GM19324 (cell line): Measurements from ENCODE around the gene SLC25A17.
"Not testable (repeated sequence)": the region's sequence is repeated elsewhere in the genome, so short reads cannot be mapped to it uniquely, and the experiment has no call there.

Experiments
- ATAC-seq: cut with Tn5 transposase; IDR thresholded peaks from one replicate; pipeline ENCODE4 v1.9.1; 2021; ENCODE audit warnings: mild to moderate bottlenecking, moderate library complexity; ENCODE audit not compliant: unreplicated experiment, low FRiP score

SLC25A17 gene

DNA sequence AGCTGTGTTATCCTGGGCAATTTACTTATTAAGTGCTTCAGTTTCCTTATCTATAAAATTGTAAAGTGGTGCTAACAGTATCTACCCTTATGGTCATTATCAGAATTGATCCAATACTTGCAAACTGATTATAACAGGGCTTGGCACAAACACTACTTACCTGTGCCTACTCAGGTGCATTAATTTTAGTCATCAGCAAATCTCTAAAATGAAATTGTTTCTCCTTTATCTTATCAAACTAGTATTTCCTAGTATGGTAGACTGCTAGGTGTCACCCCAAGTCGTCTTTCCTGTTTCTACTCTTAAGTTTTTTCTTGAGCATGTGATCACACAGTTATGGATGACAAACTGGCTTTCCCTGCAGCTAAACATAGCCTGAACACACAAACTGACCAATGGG lies 4.3 kb upstream of the SLC25A17 start:
- ATAC-seq, result no peak

DNA sequence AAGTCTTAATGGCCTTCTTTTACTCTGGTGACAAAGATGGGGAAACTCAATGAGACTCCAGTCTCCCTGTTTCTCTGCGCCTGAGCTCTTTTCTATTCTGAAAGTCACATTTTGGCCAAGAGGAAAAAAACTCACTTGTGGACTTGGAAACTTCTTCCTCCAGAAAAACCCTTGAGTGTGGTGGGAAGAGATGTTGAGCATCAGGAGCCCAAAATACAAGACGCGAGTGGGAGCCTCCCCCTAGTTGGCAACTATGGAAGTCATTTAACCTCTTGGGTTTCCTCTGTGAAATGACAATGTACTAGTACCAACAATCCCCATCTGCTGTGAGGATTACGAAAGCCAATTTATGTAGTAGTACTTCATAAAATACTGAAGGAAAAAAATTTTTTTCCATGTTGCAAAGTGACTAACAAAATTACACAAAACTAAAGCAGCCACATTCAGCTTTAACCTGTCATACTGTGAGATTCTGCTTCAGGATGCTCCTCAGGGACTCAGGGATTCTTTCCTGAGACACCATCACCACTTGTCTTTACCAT lies 524 bp upstream of the SLC25A17 start:
- no peak for ATAC-seq

DNA sequence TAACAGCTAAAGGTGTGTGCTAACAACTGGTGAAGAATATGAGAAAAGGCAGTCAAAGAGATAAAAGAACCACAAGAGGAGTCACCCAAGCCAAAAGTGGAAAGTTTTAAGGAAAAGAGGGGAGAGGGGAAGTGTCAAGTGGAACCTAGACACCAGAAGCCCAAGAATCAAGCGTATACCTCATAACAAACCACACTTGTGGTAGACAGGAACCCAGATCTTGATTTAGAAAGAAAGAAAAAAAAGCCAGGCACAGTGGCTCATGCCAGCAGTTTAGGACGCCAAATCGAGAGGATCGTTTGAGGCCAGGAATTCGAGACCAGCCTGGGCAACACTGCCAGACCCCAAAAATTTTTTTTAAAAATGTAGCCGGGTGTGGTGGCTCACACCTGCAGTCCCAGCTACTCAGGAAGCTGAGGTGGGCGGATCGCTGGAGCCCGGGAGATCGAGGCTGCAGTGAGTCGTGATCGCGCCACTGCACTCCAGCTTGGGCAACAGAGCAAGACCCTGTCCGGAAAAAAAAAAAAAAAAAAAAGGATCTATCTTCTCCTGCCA lies 877 bp downstream of the SLC25A17 start:
- no peak for ATAC-seq

DNA sequence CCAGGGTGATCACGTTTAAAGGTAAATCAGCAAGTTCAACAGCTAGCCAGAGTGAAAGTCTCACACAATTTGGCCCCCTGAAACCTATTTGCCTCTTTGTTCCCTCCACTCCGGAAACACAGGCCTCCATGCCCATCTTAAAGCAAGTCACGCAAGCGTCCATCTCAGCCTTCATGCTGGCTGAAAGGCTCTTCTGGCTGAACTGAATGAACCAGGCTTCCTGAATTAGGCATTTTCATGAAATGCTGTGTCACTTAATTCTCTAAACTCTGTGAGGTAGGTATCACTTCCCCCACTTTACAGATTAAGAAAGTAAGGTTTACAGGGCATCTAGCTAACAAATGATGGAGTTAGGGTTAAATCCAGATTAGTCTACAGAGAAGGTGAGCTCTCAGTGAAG lies 1.4 kb downstream of the SLC25A17 start:
- no peak for ATAC-seq

DNA sequence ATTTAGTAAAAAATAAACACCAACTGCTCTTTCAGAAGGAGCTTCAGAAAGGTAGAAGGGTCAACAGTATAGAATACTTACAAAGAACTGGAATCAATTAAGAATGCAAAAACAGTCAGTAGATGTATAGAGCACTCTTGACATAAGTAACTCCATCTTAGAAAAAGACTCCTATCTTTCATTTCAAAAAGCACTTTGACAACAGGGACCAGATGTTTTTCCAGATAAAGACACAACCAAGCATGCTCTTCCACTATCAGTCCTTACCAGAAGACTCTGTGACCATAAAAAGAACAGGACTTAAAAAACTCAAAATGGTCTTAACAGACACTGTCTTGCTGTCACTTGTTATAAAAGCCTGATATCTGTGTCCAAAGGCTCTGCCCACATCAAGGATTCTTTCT lies 5.2 kb downstream of the SLC25A17 start:
- no peak for ATAC-seq

DNA sequence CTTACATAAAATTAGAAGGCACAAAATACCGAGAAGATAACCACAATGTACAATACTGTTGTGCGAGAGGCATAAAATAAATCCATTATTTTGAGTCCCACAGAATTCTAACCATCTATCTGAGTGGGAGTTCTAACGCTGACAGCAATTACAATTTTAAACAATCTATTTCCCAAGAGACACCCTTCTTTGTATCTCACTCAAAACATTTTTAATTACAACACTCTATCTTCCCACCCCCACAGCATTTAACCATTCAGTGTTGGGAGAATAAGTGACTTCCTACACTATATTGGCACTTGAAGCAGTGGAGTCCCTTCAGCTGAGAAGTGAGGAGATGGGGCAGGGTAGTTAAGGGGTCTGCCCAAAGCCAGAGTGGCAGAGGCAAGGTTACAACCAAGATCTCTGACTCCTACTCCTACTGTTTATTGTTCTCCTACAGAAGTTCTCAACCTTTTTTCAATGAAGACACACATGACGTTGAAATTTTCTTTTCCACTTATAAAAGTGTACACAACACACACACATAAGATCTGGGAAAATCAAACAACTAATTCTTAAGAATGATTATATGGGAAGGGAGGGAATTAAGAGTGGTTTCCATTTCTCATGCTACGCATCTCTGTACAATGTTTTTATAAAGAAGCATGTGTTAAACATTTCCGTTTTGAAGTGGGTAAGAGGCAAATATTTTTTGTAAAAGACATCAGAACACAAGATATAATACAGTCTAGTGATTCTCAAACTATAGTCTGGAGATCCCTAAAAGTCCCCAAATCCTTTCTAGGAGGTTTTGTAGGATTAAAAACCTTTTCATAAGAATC lies 10.9 kb downstream of the SLC25A17 start:
- no peak for ATAC-seq

DNA sequence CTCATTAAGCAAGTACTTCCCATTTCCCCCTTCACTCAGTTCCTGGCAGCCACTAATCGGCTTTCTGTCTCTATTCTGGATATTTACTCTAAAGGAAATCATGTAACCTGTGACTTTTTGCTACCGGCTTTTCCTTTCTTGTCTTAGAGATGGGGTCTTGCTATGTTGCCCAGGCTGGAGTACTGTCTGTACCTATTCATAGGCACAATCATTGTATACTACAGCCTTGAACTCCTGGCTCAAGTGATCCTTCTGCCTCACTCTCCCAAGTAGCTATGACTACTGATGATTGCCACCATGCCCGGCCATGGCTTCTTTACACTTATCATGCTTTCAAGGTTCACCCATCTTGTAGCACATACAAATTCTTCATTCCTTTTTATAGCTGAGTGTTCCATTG lies 12.4 kb downstream of the SLC25A17 start:
- no peak for ATAC-seq

DNA sequence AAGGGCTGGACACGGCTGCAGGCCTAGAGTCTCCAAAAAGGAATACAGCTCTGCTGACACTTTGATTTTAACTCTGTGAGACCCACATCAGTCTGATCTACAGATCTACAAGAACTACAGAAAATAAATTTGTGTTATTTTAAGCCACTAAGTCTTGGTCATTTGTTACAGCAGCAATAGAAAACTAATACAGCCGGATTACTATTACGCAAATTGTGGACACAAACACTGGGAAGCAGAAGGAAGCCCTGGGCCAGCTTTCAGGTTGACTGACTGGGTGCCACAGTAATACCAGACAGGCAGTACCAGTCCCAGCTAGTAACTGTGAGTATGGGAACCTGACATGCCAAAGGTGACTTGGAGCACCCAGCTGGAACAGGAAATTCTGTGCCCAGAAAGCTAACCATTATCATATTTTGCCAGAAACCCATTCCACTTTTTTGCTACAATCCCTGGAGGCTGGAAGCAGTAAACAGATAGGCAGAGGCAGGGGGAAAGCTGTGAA lies 13.4 kb downstream of the SLC25A17 start:
- ATAC-seq, result no peak

DNA sequence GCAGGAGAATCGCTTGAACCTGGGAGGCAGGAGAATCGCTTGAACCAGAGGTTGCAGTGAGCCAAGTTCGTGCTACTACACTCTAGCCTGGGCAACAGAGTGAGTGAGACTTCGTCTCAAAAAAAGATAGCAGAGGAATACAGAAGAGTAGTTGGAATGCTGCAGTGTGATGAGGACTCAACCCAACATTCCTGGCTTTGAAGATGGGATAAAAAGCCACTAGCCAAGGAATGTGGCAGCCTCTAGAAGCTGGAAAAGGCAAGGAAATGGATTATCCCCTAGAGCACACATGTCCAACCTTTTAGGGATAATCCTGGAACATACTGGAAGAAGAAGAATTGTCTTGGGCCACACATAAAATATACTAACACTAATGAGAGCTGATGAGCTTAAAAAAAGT lies 13.9 kb downstream of the SLC25A17 start:
- no peak for ATAC-seq

DNA sequence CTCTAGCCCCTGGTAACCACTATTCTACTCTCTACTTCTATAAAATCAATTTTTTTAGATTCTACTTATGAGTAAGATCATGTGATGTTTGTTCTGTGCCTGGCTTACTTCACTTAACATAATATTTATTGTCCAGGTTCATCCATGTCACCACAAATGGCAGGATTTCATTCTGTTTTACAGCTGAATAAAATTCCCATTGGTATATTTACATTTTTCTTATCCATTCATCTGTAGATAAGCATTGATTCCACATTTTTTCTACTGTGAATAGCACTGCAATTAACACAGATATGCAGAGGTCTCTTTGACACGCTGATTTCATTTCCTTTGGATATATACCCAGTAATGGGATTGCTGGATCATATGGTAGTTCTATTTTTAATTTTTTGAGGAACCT lies 15.8 kb downstream of the SLC25A17 start:
- ATAC-seq, result no peak

DNA sequence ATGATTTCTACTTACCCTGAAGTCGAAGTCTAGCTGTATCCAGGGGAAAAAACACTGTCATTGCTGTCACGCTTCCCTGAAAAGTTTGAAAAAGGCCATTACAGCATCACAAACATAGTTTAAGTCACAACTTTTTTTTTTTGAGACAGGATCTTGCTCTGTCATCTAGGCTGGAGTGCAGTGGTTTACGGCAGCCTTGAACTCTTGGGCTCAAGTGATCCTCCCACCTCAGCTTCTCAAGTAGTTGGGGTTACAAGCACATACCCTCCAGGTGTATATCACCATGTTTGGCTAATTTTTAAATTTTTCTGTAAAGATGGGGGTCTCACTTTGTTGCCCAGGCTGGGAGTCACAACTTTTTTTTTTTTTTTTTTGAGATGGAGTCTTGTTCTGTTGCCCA lies 20.1 kb downstream of the SLC25A17 start:
- no peak for ATAC-seq

DNA sequence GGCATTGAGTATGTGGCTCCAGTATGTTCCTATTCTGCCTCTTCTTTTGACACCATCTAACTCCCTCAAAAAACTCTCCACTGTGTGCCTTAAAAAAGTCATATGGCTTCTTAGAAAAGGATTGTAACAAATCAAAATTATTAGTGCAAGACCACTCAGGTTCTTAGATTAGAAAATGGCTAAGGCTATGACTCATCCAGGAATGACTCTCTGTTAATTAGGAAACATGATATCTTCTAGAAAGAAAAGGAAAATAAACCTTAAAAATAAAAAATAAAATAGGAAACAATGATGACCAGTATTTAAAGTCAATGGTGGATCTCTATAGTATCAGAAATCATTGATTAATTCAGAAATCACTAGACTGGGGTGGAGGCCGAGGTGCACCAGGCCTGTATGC lies 21.7 kb downstream of the SLC25A17 start:
- ATAC-seq, result no peak

DNA sequence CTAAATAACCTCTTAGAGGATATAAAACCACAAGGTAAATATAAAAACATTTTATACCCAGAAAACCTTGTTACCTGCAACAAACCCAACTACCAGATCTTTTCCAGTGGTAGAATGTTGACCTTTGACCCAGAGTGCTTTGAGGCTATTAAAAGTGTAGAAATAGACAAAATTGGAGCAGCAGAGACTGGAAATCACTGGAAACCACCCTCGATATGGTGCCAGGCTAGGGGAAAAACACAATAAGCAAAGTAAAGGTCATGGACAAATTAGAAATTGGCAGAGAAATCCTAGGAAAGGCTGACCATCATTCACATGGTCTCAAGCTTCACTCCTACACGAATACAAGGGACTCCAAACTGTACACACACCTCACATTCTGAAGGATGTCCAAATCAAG lies 26.7 kb downstream of the SLC25A17 start:
- no peak for ATAC-seq

DNA sequence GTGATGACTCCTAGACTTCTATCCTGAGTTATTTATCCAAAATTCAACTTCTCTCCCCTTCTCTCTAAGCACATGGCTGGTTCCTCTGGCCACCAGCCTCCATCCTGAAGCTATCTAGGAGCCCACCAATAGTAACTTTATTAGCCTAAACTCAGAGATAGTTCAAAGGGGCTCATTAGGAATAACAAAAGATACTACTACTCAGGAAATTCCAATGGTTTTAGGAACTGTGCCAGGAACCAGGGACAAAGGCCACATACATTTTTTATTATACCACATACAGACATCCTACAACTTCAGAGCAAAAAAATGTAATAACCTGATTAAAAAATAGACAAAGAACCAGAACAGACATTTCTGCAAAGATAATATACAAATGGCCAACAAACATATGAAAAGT lies 27.9 kb downstream of the SLC25A17 start:
- no peak for ATAC-seq

DNA sequence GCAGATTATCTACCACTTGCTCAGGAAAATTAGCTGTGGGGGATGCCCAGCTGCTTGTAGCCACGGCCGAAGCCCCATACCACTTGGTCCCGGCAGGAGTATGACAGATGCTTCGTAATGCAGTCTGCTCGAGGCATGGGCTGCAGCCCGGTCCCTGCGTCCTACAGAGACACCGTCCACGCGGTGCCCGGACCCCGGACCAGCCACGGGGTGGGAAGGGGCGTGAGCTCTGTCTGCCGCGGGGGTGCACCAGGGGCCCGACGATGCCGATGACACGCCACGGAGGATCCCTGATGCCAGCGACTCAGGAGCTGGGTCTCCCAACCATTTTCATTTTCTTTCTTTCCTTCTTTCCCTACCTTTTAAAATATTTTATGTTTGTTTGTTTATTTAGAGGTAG lies 30.0 kb downstream of the SLC25A17 start:
- ATAC-seq, result no peak

DNA sequence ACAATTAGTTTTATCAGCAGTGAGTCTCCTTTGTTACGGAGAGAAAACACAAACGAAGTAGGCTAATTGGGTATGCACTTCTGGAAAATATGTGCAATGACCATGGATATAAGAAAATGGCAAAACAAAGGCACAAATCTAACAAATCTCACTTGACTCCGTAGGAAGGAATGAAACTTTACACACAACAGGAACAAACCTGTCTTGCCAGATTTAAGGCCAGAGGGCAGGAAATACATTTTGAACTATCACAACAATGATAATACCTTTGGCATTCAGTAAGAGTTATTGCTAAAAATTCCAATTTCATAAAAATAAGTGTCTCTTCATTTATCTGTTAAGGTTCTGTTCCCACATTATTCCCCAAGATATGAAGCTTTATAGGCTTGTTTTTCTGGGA lies 36.6 kb downstream of the SLC25A17 start:
- no peak for ATAC-seq

DNA sequence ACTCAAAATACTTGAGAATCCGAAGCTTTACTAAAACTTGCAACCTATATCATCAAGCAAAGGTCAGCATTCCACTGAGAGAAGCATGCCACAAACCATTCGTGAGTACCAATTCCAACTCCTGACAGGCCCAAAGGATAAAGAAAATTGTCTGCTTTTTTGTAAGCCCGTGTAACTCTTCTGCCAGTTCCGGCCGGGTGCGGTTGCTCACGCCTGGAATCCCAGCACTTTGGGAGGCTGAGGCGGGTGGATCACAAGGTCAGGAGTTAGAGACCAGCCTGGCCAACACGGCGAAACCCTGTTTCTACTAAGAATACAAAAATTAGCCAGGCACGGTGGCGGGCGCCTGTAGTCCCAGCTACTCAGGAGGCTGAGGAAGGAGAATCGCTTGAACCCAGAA lies 37.4 kb downstream of the SLC25A17 start:
- ATAC-seq, result not testable (repeated sequence)

DNA sequence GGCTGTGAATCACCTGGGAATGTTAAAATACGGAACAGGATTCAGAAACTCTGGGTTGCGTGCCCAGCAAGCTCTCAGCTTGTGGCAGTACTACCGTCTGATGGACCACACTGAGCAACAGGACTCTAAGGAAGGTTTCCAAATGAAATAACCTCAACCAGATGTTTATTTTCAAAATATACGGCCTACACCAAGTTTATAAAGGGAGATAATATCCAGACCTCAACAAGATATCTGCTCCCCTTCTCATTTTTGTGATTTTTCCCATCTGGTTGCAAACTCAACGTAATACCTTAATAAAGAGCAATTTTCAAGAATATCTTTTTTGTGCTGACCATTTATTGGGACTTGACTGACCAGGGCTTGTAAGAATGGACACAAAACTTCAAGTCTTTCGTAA lies 49.4 kb downstream of the SLC25A17 start:
- ATAC-seq, result no peak

DNA sequence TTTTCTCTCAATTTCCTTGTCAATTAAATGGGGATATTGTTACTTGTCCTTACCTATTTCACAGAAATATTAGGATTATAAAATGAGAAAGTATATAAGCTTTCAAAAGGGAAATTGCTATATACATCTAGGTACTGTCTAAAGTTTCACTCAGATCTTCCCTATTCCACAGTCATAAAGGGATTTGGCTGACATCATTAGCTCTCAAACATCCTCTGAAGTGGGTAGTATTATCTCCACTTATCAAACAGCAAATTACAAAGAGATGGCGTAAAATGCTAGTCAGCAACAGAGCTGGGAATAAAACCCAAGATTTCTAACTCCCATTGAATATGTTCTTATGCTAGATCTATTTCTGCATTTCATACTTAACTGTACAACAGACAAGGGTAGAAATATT lies 50.9 kb downstream of the SLC25A17 start:
- ATAC-seq, result no peak

DNA sequence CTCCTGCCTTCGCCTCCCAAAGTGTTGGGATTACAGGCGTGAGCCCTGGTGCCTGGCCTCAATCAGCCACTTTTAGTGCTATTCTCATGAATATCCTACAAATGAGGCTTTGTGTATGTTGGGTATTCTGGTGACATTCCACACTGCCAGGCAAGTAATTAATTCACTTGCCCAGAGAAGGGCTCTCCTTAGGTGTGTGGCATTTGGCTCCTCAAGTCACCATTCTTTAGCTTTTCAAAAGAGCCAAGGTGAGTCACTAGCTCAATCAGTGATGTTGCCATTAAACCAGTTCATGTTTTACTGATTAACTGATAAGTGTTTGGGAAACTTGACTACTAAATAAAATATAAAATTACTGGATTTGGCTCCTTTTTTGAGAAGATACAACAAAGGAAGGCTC lies 52.2 kb downstream of the SLC25A17 start:
- ATAC-seq, result no peak

DNA sequence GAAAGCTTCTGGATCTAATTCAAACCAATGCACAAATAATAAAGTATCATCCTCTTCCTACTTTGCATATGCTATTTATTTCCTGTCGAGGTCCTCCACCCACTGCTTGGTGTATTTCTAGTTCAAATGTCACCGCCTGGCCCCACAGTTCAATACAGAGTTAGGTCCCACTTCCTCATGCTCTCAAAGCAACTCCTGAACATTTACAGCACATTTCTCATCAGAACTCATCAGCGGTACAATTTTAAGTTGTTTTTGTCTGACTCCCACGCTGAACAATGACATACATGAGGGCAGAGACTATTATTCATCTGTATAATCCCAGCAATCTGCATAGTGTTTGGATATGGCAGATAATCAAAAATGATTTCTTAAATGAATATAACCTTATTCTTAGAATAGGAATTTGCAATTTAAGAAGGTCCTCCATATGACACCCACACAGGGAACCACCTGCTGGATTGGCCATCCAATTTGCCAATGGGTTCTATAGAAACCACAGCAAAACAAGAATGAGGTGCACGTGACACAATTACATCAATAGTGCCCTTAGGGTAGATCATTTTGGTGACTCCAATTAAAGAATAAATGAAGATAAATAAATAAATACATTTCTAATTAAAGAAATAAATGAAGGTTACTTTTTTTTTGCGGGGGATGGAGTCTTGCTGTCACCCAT lies 54.2 kb downstream of the SLC25A17 start:
- ATAC-seq, result no peak
